ENCODE measurements around the gene FTSJ1. TPM values are rescaled to one million over a fixed set of nuclear protein-coding genes. Genes with fewer than 3 reads are reported as not detected.
A peak's percentile ranks its signal among the peaks of the same experiment; 100 is the strongest.

Gene FTSJ1
- total RNA-seq, 1 experiment from 2014 or later = 175 TPM

DNA sequence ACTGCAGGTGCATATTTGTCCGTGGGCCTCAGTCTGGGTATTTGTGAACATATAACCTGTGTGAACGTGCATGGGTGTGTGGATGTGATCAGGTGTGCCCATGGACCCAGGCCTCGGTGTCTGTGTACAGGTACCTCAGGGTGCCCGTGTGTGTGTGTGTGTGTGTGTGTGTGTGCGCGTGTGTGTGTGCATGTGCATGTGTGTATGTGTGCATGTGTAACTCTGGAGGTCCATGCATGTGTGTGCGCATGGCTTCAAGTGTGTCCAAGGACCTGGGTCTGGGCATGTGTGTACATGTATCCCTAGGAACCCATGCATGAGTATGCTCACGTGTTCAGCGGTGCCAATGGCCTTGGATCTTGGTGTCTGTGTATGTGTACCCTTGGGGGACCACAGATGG lies 15.8 kb downstream of the FTSJ1 start:
- CTCF ChIA-PET = no interaction called here
- no peaks in the 10 kb centered on the region for H3K9me3 ChIP-seq (ENCODE audit: low read length)
- no peak for TF ChIP-seq EZH2phosphoT487 (IDR thresholded peaks at IDR 0.05; ENCODE audit: borderline replicate concordance, low read length)
- no peak for TF ChIP-seq EZH2 (IDR thresholded peaks at IDR 0.05; ENCODE audit: low read length, unreplicated experiment)
- TF ChIP-seq, protein P1, sequence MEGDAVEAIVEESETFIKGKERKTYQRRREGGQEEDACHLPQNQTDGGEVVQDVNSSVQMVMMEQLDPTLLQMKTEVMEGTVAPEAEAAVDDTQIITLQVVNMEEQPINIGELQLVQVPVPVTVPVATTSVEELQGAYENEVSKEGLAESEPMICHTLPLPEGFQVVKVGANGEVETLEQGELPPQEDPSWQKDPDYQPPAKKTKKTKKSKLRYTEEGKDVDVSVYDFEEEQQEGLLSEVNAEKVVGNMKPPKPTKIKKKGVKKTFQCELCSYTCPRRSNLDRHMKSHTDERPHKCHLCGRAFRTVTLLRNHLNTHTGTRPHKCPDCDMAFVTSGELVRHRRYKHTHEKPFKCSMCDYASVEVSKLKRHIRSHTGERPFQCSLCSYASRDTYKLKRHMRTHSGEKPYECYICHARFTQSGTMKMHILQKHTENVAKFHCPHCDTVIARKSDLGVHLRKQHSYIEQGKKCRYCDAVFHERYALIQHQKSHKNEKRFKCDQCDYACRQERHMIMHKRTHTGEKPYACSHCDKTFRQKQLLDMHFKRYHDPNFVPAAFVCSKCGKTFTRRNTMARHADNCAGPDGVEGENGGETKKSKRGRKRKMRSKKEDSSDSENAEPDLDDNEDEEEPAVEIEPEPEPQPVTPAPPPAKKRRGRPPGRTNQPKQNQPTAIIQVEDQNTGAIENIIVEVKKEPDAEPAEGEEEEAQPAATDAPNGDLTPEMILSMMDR (conservative IDR thresholded peaks at IDR 0.05; ENCODE audit: low read depth, low read length) = no peak
- H3K27me3 ChIP-seq (ENCODE audit: low read length) = no peaks in the 10 kb centered on the region
- no peaks in the 10 kb centered on the region for H3K79me2 ChIP-seq (ENCODE audit: low read length)
- POLR2A ChIA-PET (ENCODE audit: unreplicated experiment) = no interaction called here
- no peak for DNase-seq
- no peak for ATAC-seq
- BruUV-seq (replicated peaks) = no TSS peak
- H3F3A ChIP-seq (ENCODE audit: low read length, unreplicated experiment) = no peaks in the 10 kb centered on the region
- peak overlapping the region; percentile 72 for H3K4me2 ChIP-seq (ENCODE audit: low read length)
- H4K20me1 ChIP-seq (ENCODE audit: low read length) = no peaks in the 10 kb centered on the region
- H3K9ac ChIP-seq (ENCODE audit: low read length) = peak overlapping the region; percentile 44
- peaks cover 5% of the 10 kb centered on the region; the same call in 1 of the 2 replicates for H3K36me3 ChIP-seq (ENCODE audit: low read depth, low read length)
- H2AFZ ChIP-seq (ENCODE audit: low read length) = no peak overlapping the region
- H3K4me1 ChIP-seq (ENCODE audit: insufficient read depth, low read length) = peaks cover 53% of the 10 kb centered on the region
- H3K9me2 ChIP-seq (replicated peaks; ENCODE audit: low read length) = no peaks in the 10 kb centered on the region
- intact Hi-C loops (cut with micrococcal nuclease) = loop anchor here (2.0 kb wide), 1 partner anchor 17 kb away; no protein-coding TSS in a partner anchor
- no peak overlapping the region for H3K4me3 ChIP-seq (ENCODE audit: low read length)
- H3K27ac ChIP-seq (ENCODE audit: low read length) = peak overlapping the region; percentile 98

- Histone ChIP-seq H4K20me1 (ENCODE audit: low read length) (no peaks in the 10 kb centered on the region), H3K9me2 (replicated peaks; ENCODE audit: low read length) (no peaks in the 10 kb centered on the region), H2AFZ (ENCODE audit: low read length) (no peak overlapping the region), H3K27ac (ENCODE audit: low read length) (peak overlapping the region; percentile 98), H3F3A (ENCODE audit: low read length, unreplicated experiment) (no peaks in the 10 kb centered on the region), H3K4me3 (ENCODE audit: low read length) (no peak overlapping the region), H3K36me3 (ENCODE audit: low read depth, low read length) (peaks cover 5% of the 10 kb centered on the region; the same call in 1 of the 2 replicates), H3K27me3 (ENCODE audit: low read length) (no peaks in the 10 kb centered on the region), H3K9me3 (ENCODE audit: low read length) (no peaks in the 10 kb centered on the region), H3K79me2 (ENCODE audit: low read length) (no peaks in the 10 kb centered on the region), H3K4me1 (ENCODE audit: insufficient read depth, low read length) (peaks cover 49% of the 10 kb centered on the region), H3K4me2 (ENCODE audit: low read length) (peak overlapping the region; percentile 72), H3K9ac (ENCODE audit: low read length) (peak overlapping the region; percentile 44)
- ChIA-PET POLR2A (ENCODE audit: unreplicated experiment) (no interaction called here), CTCF (no interaction called here)
- intact Hi-C loops (cut with micrococcal nuclease) = no loop called here
- DNase-seq = peak; percentile 40
- no peak; the same call in 1 of the 2 replicates for ATAC-seq
- BruUV-seq (replicated peaks) = no TSS peak
- no peak for TF ChIP-seq EZH2 (IDR thresholded peaks at IDR 0.05; ENCODE audit: low read length, unreplicated experiment)
- TF ChIP-seq EZH2phosphoT487 (IDR thresholded peaks at IDR 0.05; ENCODE audit: borderline replicate concordance, low read length) = no peak
- TF ChIP-seq, protein P1 (conservative IDR thresholded peaks at IDR 0.05; ENCODE audit: low read depth, low read length) = no peak
These were observed 16.4 kb downstream of the FTSJ1 start for GRCh38 chrX:48492293-48492910.

DNA sequence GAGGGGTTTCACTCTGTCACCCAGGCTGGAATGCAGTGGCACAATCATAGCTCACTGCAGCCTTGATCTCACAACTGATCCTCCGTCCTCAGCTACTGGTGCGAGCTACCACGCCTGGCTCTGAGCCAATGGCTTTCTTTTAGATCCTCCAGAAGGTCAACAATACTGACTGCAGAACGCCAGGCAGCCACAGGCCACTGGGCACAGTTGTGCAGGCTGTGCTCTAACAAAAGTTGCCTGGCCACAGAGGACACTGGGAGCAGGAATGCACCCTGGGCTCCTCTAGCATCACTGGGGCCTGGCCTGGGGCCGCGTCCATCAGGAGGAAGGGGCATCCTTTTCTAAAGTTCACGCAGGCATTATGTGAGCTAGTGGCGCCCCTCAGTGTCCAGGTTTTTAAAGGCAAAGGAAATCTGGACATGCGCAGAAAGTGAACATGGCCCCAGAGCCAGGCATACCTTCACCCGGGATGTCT lies 17.9 kb downstream of the FTSJ1 start:
- DNase-seq = peak; percentile 48
- H3K36me3 ChIP-seq (ENCODE audit: low read depth, low read length) = no peaks in the 10 kb centered on the region
- H3K4me2 ChIP-seq (ENCODE audit: low read length) = no peak overlapping the region
- peaks cover 49% of the 10 kb centered on the region for H3K4me1 ChIP-seq (ENCODE audit: insufficient read depth, low read length)
- no peak overlapping the region for H3K9ac ChIP-seq (ENCODE audit: low read length)
- no peaks in the 10 kb centered on the region for H3K9me2 ChIP-seq (replicated peaks; ENCODE audit: low read length)
- no peak overlapping the region for H3K27ac ChIP-seq (ENCODE audit: low read length)
- TF ChIP-seq, protein P1 (conservative IDR thresholded peaks at IDR 0.05; ENCODE audit: low read depth, low read length) = peak; percentile 59
- TF ChIP-seq EZH2phosphoT487 (IDR thresholded peaks at IDR 0.05; ENCODE audit: borderline replicate concordance, low read length) (no peak), EZH2 (IDR thresholded peaks at IDR 0.05; ENCODE audit: low read length, unreplicated experiment) (no peak)
- no TSS peak for BruUV-seq (replicated peaks)
- no peaks in the 10 kb centered on the region for H3K27me3 ChIP-seq (ENCODE audit: low read length)
- ATAC-seq = no peak
- no peak overlapping the region for H3K4me3 ChIP-seq (ENCODE audit: low read length)
- H3K9me3 ChIP-seq (ENCODE audit: low read length) = no peaks in the 10 kb centered on the region
- no peak overlapping the region for H2AFZ ChIP-seq (ENCODE audit: low read length)
- no peaks in the 10 kb centered on the region for H3K79me2 ChIP-seq (ENCODE audit: low read length)
- ChIA-PET CTCF (interaction anchor here (0.6 to 1.4 kb wide), 3 partner anchors 11 to 411 kb away, joined by 3 to 4 read pairs (median 4); no protein-coding TSS in a partner anchor), POLR2A (ENCODE audit: unreplicated experiment) (no interaction called here)
- no peaks in the 10 kb centered on the region for H4K20me1 ChIP-seq (ENCODE audit: low read length)
- peaks cover 8% of the 10 kb centered on the region for H3F3A ChIP-seq (ENCODE audit: low read length, unreplicated experiment)
- intact Hi-C loops (cut with micrococcal nuclease) = loop anchor here (1.0 kb wide), 1 partner anchor 411 kb away; no protein-coding TSS in a partner anchor

Data from PC-3 (cell line).